ENCODE data around the gene TEKT3. TPM values are rescaled to one million over a fixed set of nuclear protein-coding genes. Genes with fewer than 3 reads are reported as not detected.
A peak's percentile ranks its signal among the peaks of the same experiment; 100 is the strongest.

Gene TEKT3
- total RNA-seq, 4 donors from 2014 or later = 0.83 TPM; not detected in 3

GRCh38 chr17:15343749-15344148 lies 2.4 kb upstream of the TEKT3 start:
- intact Hi-C loops (cut with DNase I) = no loop called here
- no peak for TF ChIP-seq POLR2A (IDR thresholded peaks at IDR 0.05)
- no peak for TF ChIP-seq CTCF (IDR thresholded peaks at IDR 0.05)

GRCh38 chr17:15342460-15342859 lies 1.1 kb upstream of the TEKT3 start:
- no peaks in the 10 kb centered on the region for H3K9me3 ChIP-seq
- peaks cover 0 to 66% (median 0%) of the 10 kb centered on the region in 4 donors for H3K27me3 ChIP-seq
- no peak overlapping the region for H3K27ac ChIP-seq
- H3K36me3 ChIP-seq = no peaks in the 10 kb centered on the region
- WGBS, 2 donors = 61 to 70% methylated on average over 5 to 7 of the region's 7 CpGs
- no peak for DNase-seq
- TF ChIP-seq POLR2A (IDR thresholded peaks at IDR 0.05) (no peak), CTCF (IDR thresholded peaks at IDR 0.05) (no peak)
- intact Hi-C loops (cut with DNase I) = no loop called here
- H3K4me3 ChIP-seq = no peak overlapping the region
- peaks cover 0 to 15% (median 4%) of the 10 kb centered on the region in 3 donors for H3K4me1 ChIP-seq

More at GRCh38 chr17:15343749-15344148, 2.4 kb upstream of the TEKT3 start:
- DNase-seq = no peak
- Histone ChIP-seq H3K9me3 (no peaks in the 10 kb centered on the region), H3K4me1 (peaks cover 3 to 26% (median 11%) of the 10 kb centered on the region in 3 donors), H3K27me3 (peaks cover 0 to 66% (median 0%) of the 10 kb centered on the region in 4 donors), H3K36me3 (no peaks in the 10 kb centered on the region), H3K27ac (no peak overlapping the region), H3K4me3 (no peak overlapping the region)
- WGBS, 2 donors = 67 to 74% methylated on average over 4 of the region's 4 CpGs

GRCh38 chr17:15341966-15342365 lies 569 bp upstream of the TEKT3 start:
- no peak for TF ChIP-seq POLR2A (IDR thresholded peaks at IDR 0.05)
- TF ChIP-seq CTCF (IDR thresholded peaks at IDR 0.05) = no peak
- Histone ChIP-seq H3K27me3 (peaks cover 0 to 66% (median 0%) of the 10 kb centered on the region in 4 donors), H3K4me3 (peak overlapping the region in 3 of 4 donors; percentile 43 to 64 (median 50)), H3K36me3 (no peaks in the 10 kb centered on the region), H3K27ac (no peak overlapping the region), H3K9me3 (no peaks in the 10 kb centered on the region), H3K4me1 (peaks cover 0 to 14% (median 4%) of the 10 kb centered on the region in 3 donors)
- DNase-seq = no peak
- intact Hi-C loops (cut with DNase I) = no loop called here
- WGBS, 2 donors = 42 to 73% methylated on average over 3 of the region's 3 CpGs

- intact Hi-C loops (cut with DNase I) = no loop called here
- H3K4me1 ChIP-seq = peaks cover 0 to 14% (median 4%) of the 10 kb centered on the region in 3 donors
- H3K9me3 ChIP-seq = no peaks in the 10 kb centered on the region
- 7 to 10% methylated on average over 19 of the region's 19 CpGs for WGBS, 2 donors
- no peak overlapping the region for H3K27ac ChIP-seq
- no peaks in the 10 kb centered on the region for H3K36me3 ChIP-seq
- H3K27me3 ChIP-seq = peaks cover 0 to 62% (median 0%) of the 10 kb centered on the region in 4 donors
- no peak for DNase-seq
- TF ChIP-seq CTCF (IDR thresholded peaks at IDR 0.05) (no peak), POLR2A (IDR thresholded peaks at IDR 0.05) (no peak)
- H3K4me3 ChIP-seq = peak overlapping the region; percentile 21 to 64 (median 46)
Observed at GRCh38 chr17:15340966-15341365, 431 bp downstream of the TEKT3 start.

- Histone ChIP-seq H3K36me3 (no peaks in the 10 kb centered on the region), H3K9me3 (no peaks in the 10 kb centered on the region), H3K27ac (no peak overlapping the region), H3K4me1 (no peaks in the 10 kb centered on the region), H3K4me3 (no peak overlapping the region), H3K27me3 (peaks cover 0 to 18% (median 0%) of the 10 kb centered on the region in 4 donors)
- intact Hi-C loops (cut with DNase I) = no loop called here
- no peak for DNase-seq
- WGBS, 2 donors = 71 to 86% methylated on average over 1 of the region's 1 CpG
- TF ChIP-seq CTCF (IDR thresholded peaks at IDR 0.05) (no peak), POLR2A (IDR thresholded peaks at IDR 0.05) (no peak)
Observed at GRCh38 chr17:15335446-15335845, 6.0 kb downstream of the TEKT3 start.

Measured in esophagus squamous epithelium (tissue), 5 donors.